ENCODE data around the gene PVALEF.

DNA sequence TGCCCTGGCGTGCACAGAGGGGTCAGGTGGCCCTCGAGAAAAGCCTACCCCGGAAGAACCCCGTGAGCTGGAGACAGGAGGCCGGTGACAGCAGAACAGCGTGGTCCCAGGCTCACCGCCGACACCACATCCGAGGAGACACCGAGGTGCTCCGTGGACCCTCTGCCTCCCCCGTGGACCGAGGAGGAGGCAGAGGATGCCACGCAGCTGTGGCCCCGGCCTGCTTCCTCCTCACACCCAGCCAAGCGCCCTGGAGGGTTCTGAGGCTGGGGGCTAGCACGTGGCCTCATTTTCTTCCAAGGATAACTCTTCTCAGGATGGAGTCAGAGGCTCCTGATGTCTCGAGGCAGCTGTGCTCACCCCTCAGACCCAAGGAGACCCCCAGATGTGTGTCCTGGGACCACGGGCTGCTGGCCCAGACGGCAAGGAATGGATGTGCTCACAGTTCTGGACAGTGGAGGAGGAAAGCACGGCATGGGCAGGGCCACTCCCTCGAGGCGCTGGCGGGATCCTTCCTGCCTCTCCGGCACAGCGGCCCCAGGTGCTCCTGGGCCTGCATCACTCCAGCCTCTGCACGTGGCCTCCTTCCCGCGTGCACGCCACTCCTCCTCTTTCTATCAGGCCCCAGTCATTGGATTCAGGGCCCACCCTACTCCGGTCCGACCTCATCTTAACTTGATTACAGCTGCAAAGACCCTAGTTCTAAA, 4.4 kb upstream of the PVALEF start:
- TF ChIP-seq, protein P1, sequence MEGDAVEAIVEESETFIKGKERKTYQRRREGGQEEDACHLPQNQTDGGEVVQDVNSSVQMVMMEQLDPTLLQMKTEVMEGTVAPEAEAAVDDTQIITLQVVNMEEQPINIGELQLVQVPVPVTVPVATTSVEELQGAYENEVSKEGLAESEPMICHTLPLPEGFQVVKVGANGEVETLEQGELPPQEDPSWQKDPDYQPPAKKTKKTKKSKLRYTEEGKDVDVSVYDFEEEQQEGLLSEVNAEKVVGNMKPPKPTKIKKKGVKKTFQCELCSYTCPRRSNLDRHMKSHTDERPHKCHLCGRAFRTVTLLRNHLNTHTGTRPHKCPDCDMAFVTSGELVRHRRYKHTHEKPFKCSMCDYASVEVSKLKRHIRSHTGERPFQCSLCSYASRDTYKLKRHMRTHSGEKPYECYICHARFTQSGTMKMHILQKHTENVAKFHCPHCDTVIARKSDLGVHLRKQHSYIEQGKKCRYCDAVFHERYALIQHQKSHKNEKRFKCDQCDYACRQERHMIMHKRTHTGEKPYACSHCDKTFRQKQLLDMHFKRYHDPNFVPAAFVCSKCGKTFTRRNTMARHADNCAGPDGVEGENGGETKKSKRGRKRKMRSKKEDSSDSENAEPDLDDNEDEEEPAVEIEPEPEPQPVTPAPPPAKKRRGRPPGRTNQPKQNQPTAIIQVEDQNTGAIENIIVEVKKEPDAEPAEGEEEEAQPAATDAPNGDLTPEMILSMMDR (IDR thresholded peaks at IDR 0.05; ENCODE audit: low read depth, low read length): no peak
- no peak for TF ChIP-seq EZH2phosphoT487 (IDR thresholded peaks at IDR 0.05; ENCODE audit: low read depth)
